HG02885 (cell line): ENCODE data around the gene PCBP3.

Experiments
- ATAC-seq: cut with Tn5 transposase; IDR thresholded peaks from one replicate; pipeline ENCODE4 v1.9.1; 2021; ENCODE audit warnings: mild to moderate bottlenecking; ENCODE audit not compliant: unreplicated experiment, poor library complexity

The PCBP3 gene

GRCh38 chr21:45834026-45834715 is 190.6 kb downstream of the PCBP3 start:
- ATAC-seq = no peak

DNA sequence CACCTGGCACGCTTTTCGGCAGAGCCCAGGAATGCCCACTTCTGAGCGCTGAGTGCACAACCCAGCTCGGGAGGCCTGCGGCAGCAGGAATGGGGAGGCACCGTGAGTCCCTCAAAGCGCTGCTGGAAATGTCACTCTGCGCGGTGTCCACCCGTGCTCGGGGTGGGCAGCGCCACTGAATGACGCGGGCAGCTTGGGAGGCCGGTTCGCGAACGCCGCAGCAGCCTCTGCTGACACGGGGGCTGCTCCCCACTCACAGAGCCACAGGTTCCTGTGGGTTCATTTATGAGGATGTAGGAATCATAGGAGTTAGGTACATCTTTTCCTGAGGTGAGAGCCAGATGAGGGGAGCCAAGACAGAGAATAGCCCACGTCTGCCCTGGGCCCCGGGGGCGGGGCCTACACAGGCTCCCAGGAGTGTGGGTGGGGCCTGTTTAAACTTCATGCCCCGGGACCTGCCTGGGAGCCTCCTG is 191.3 kb downstream of the PCBP3 start:
- no peak for ATAC-seq

- ATAC-seq = no peak
Observed at GRCh38 chr21:45835301-45836267, 192.1 kb downstream of the PCBP3 start.

DNA sequence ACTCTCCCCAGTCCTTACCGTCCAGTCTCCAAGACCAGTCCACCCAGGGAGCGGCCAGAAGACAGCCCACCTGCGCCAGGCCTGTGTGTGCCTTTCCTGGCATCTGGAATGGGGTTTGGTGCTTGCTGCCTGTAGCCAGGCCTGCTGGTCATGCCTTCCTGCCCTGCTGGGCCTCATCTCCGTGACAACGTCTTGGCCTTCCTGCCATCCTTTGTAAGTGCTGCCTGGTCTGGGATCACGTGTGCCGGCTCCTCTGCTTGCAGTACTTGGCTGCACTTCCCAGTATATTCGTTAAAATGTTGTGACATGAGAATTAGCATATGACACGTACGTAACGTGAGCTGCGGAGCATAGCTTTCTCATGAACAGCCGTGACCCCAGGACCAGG is 192.7 kb downstream of the PCBP3 start:
- no peak for ATAC-seq

DNA sequence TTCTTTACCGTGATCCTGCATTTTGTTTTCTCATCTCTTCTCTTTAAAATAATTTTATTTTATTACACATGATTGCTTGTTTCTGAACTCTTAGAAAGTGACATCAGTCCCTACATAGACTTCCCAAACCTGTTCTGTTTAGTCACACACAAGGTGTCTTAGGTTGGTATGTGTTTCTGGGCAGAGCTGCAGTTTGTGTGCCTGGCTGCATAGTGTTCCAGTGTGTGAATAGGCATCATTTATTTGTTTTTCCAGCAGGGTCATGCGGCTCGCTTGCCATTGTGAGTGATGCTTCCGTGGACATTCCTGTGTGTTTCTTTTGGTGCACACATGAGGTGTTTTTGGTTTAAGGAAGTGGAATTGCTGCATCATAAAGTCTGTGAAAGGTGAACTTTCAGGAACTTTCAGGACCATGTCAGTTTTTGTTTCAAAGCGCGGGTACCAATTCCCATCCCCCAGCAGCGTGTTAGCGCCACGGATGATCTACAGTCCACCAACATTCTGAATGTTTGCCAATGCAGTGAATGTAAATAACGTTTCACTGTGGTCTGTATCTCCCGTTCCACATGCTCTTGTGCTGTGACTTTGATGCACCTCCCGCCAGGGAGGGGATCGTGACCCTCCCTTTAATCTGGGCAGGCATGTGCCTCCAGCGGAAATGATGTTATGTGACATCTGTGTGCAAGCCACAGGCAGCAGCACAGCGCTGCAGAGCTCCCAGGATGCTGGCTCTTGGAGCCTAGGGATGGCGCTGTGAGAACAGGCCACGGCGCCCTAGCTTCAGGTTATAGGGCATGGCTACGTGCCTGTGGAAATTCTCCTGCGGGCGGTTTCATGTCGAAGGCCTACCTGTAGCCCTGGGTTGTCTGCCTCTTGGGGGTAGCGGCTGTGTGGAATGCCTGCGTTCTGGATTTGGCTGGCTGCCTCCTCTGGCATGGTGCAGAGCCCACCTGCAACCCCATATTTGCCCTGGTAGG is 193.5 kb downstream of the PCBP3 start:
- ATAC-seq = no peak

- ATAC-seq = no peak
Observed at GRCh38 chr21:45837936-45838335, 194.4 kb downstream of the PCBP3 start.

- no peak for ATAC-seq
Observed at GRCh38 chr21:45838634-45839033, 195.1 kb downstream of the PCBP3 start.

GRCh38 chr21:45839274-45839673 is 195.7 kb downstream of the PCBP3 start:
- no peak for ATAC-seq

- ATAC-seq = no peak
Observed at GRCh38 chr21:45841033-45841432, 197.5 kb downstream of the PCBP3 start.

DNA sequence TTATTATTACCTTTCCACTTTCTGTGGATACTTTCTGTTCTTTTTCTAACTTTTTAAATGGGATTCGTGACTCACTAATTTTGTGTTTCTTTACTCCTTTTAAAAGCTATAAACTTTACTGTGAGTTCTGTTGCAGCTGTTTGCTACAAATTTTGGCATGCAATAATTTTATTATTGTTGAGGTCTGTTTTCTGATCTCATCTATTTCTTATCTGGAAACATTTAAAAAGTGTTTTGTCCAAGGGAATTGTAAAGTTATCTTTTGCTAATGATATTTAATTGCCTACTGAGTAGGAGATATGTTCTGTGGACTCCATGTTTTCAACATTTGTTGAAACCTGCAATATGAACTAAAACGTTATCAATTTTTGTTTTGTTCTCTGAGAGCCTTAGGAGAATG is 199.9 kb downstream of the PCBP3 start:
- ATAC-seq = no peak

DNA sequence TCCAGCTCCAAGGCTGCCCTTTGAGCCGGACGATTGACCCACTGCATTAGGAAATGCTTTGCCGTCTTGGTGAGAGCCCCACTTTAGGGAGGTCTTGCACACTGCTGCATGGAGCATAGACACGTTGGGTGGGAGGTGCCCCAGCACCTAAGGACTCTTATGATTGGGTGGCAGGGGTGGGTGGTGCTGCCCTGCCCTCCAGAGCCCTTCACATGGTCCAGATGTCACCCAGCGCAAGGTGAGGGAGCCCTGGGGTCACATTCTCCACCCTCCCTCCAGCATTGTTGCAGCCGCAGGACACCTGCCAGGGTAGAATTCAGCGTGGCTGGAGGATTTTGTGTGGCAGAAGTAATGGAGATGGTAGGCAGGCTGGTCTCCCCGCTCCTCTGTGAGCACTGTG is 200.7 kb downstream of the PCBP3 start:
- no peak for ATAC-seq

DNA sequence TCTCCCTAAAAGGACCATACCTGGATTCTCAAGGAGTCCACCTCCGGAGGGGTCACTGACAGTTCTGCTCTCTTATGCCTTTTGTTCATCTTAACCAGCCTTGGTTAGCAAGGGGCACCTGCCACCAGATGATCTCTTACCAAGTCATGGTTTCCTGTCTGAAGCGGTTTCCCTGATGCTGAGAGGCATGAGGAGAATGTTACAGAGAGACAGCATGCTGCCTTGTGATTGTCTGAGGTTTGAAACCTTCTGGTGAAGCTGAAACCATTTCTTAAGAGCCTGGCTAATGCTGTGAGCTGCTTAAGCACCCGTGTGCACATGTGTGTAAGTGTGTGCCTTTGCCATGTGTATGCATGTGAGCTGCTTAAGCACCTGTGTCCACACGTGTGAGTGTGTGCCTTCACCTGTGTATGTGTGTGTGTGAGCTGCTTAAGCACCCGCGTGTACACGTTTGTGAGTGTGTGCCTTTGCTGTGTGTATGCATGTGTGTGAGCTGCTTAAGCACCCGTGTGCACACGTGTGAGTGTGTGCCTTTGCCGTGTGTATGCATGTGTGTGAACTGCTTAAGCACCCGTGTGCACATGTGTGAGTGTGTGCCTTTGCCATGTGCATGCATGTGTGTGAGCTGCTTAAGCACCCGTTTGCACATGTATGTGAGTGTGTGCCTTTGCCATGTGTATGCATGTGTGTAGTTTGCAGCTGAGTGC is 201.7 kb downstream of the PCBP3 start:
- ATAC-seq = no peak

GRCh38 chr21:45845770-45846090 is 202.2 kb downstream of the PCBP3 start:
- no peak for ATAC-seq

DNA sequence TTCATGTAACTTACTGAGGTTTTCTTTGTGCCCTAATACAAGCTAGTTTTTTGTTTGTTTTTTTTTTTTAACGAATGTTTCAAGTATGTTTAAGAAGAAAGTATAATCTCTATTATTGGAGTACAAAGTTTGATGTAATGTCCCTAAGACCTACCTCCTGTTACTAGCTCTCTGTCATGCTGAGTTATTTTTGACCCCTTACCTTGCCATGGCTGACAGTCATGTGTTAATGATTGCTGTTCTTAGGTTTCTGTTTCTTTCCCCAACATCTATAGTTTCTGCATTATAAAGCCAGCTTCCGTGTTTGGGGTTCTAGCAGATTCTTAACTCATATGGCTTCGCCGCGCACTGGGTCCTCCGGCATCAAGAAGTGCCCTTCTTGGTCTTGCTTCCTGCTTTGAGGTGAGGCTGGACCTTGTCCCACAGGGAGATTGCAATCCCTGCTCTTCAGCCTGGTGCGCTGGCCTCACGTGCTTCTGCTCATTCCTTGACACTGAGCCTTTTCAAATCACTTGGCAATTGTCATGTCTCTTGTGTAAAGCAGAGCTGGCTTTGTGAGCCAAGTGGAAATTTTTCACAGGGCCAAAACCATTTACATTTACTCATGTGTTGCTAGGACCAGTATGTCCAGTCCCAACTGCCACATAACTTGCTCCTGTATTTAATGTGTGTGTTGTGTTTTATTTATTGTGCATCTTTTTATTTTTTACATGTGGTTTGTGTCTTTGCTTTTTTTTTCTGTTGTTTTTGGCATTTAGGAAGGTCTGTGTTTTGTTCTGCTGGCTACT is 203.0 kb downstream of the PCBP3 start:
- ATAC-seq = no peak

DNA sequence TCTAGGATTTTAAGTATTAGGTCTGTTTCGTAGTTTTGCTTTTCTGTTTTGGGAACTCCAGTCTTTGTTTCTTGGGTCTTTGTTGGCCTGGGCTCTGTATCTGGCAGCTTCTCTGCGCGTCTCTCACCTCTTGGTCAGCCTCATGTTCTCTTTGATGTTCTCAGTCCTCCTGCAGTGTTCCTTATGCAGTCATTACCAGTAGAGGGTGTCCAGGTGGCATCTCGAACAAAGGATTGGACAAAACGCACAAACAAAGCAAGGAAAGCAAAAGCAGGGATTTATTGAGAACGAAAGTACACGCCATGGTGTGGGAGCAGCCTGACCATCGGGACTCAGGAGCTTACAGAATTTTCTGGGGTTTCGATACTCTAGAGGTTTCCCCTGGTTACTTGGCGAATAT is 204.3 kb downstream of the PCBP3 start:
- ATAC-seq = no peak

GRCh38 chr21:45848331-45848730 is 204.8 kb downstream of the PCBP3 start:
- ATAC-seq = no peak

GRCh38 chr21:45848805-45849204 is 205.3 kb downstream of the PCBP3 start:
- no peak for ATAC-seq

GRCh38 chr21:45849651-45850050 is 206.1 kb downstream of the PCBP3 start:
- ATAC-seq = no peak

- ATAC-seq = no peak
Observed at GRCh38 chr21:45850181-45850580, 206.7 kb downstream of the PCBP3 start.
